Uterus (tissue), 4 donors: Measurements from ENCODE around the gene TTI1. TPM values are rescaled to one million over a fixed set of nuclear protein-coding genes. Genes with fewer than 3 reads are reported as not detected.

Source experiments
- DNase-seq, 2 donors: peaks; one replicate each; pipeline ENCODE4 v3.0.0-alpha.2; 2019 to 2020
- H3K27ac ChIP-seq, 2 donors: fragments of 200-600 bp; sonication (generic); 1 replicate in 1 of 2; 2 replicates in 1 of 2; pipeline ENCODE4 v1.5.1; 2016 to 2018
- H3K27me3 ChIP-seq, 2 donors: fragments of 200-600 bp; sonication (generic); one replicate each; pipeline ENCODE4 v1.5.1; 2018 to 2019; ENCODE audit warnings: control low read depth in 1 of 2
- H3K36me3 ChIP-seq, 2 donors: fragments of 200-600 bp; sonication (generic); one replicate each; pipeline ENCODE4 v1.5.1; 2019; ENCODE audit warnings: control low read depth in 1 of 2
- H3K4me1 ChIP-seq, 2 donors: fragments of 200-600 bp; sonication (generic); one replicate each; pipeline ENCODE4 v1.5.1; 2018 to 2019; ENCODE audit warnings: control low read depth in 1 of 2
- H3K4me3 ChIP-seq, 2 donors: fragments of 200-600 bp; sonication (generic); 1 replicate in 1 of 2; 2 replicates in 1 of 2; pipeline ENCODE4 v1.5.1; 2018 to 2019; ENCODE audit warnings: mild to moderate bottlenecking in 1 of 2
- H3K9me3 ChIP-seq, 2 donors: fragments of 200-600 bp; sonication (generic); one replicate each; pipeline ENCODE4 v1.5.1; 2019; ENCODE audit warnings: control low read depth in 1 of 2
- POLR2A ChIP-seq, 2 donors: fragments of 450-650 bp; IDR thresholded peaks; one replicate each; pipeline ENCODE4 v1.6.1; 2016; ENCODE audit warnings: antibody characterized with exemption in 2 of 2, mild to moderate bottlenecking in 1 of 2, moderate library complexity in 1 of 2
- intact Hi-C: fragments of 100-400 bp; cut with DNase I; formaldehyde crosslinking; loops from one replicate; pipeline ENCODE4 v1.15.1; 2023; ENCODE audit warnings: low total_unique reads
- total RNA-seq, 4 donors: library from RNA; depleted of rRNA in 3 of 4; stranded (reverse); fragments of >200 nt in 3 of 4; gene quantifications; one replicate each; pipeline versions ENCODE4 v1.1.0 to v1.2.4, GENCODE V29; 2014 to 2023
- TF ChIP-seq, protein P1 (sequence below), 4 experiments: fragments of 200-600 bp in 2 of 4; fragments of 450-650 bp in 2 of 4; sonication (generic) in 2 of 4; IDR thresholded peaks; one replicate each; pipeline ENCODE4 v1.5.1; 2016 to 2019; ENCODE audit warnings: antibody characterized with exemption in 4 of 4, mild to moderate bottlenecking in 2 of 4, moderate library complexity in 1 of 4
- donor health status: DM: yes; HTN: yes; CAD: no.

The TTI1 gene
- total RNA-seq, 4 donors from 2014 or later, result 5.3 to 33.2 (median 24.4) TPM

DNA sequence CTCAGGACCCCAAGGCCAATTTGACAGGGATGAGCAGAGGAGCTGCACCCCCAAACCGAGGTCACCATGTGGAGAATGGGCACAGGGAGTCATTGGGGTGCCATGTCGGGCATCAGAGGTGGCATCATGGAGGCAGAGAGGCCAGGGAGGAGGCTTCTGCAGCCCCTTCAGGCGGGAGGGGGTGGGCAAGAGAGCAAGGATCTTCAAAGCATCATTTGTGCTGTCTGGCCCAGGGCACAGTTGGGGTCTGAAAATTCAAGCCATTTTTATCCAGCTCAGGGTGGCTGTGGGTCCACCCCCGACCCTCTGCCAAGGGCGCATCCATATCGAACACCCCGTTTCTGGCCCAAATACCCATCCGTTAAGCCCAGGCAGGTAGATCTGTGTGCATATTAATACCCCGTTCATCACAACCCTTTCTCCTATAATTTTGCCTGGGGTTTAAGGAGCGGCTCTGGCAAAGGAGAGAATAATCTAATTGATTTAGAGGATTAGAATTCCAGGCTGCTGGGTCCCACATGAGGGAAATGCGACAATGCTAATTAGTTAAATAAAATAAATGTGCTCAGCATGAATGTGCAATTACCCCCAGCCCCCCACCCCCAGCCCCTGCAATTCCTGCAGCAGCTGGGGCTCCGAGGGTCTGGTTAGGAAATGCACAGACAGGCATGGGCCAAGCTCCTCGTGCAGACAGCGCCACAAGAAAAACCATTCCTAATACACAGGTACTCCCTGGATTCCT lies 98.5 kb downstream of the TTI1 start:
- Histone ChIP-seq H3K27me3 (no peaks in the 10 kb centered on the region), H3K4me1 (no peaks in the 10 kb centered on the region), H3K4me3 (no peak overlapping the region), H3K27ac (no peak overlapping the region), H3K36me3 (no peaks in the 10 kb centered on the region), H3K9me3 (no peaks in the 10 kb centered on the region)
- intact Hi-C loops, result no loop called here
- no peak for DNase-seq
- TF ChIP-seq, protein P1, sequence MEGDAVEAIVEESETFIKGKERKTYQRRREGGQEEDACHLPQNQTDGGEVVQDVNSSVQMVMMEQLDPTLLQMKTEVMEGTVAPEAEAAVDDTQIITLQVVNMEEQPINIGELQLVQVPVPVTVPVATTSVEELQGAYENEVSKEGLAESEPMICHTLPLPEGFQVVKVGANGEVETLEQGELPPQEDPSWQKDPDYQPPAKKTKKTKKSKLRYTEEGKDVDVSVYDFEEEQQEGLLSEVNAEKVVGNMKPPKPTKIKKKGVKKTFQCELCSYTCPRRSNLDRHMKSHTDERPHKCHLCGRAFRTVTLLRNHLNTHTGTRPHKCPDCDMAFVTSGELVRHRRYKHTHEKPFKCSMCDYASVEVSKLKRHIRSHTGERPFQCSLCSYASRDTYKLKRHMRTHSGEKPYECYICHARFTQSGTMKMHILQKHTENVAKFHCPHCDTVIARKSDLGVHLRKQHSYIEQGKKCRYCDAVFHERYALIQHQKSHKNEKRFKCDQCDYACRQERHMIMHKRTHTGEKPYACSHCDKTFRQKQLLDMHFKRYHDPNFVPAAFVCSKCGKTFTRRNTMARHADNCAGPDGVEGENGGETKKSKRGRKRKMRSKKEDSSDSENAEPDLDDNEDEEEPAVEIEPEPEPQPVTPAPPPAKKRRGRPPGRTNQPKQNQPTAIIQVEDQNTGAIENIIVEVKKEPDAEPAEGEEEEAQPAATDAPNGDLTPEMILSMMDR (IDR thresholded peaks at IDR 0.05), result no peak
- no peak for TF ChIP-seq POLR2A (IDR thresholded peaks at IDR 0.05)

- Histone ChIP-seq H3K4me3 (no peak overlapping the region), H3K9me3 (no peaks in the 10 kb centered on the region), H3K4me1 (no peaks in the 10 kb centered on the region), H3K27ac (no peak overlapping the region), H3K27me3 (no peaks in the 10 kb centered on the region), H3K36me3 (no peaks in the 10 kb centered on the region)
- no peak for DNase-seq
- intact Hi-C loops, result no loop called here
- no peak for TF ChIP-seq POLR2A (IDR thresholded peaks at IDR 0.05)
- TF ChIP-seq, protein P1 (IDR thresholded peaks at IDR 0.05), result no peak
Observed at GRCh38 chr20:37933786-37934633, 99.2 kb downstream of the TTI1 start.

Other genes with a start within 250 kb of the TTI1 start
- gene VSTM2L, start 130.3 kb downstream of the TTI1 start, total RNA-seq, result 1 to 10 TPM in 1 of 4 donors, under 1 TPM in 3; 0.29 to 5.7 (median 0.73) TPM
- 10 to 100 TPM in 3 of 4 donors, 1 to 10 TPM in 1; 7.9 to 71.3 (median 26.1) TPM for gene RPRD1B, start 290 bp upstream of the TTI1 start, total RNA-seq
- gene TGM2, start 131.8 kb upstream of the TTI1 start, total RNA-seq, result 100 to 1,000 TPM; 136 to 639 (median 209) TPM
- 10 to 100 TPM in 3 of 4 donors, 1 to 10 TPM in 1; 5.3 to 47.6 (median 15.7) TPM for gene KIAA1755, start 227.3 kb upstream of the TTI1 start, total RNA-seq